Thyroid gland (tissue), 4 donors: ENCODE data around the gene TFPI.

Source experiments
- POLR2A ChIP-seq, 2 donors: fragments of 450-650 bp; IDR thresholded peaks; one replicate each; pipeline ENCODE4 v1.6.1; 2017; ENCODE audit warnings: antibody characterized with exemption in 2 of 2, mild to moderate bottlenecking in 2 of 2, moderate library complexity in 1 of 2
- TF ChIP-seq, protein P1 (sequence below), 6 experiments: fragments of 200-600 bp in 3 of 6; fragments of 450-650 bp in 3 of 6; sonication (generic) in 3 of 6; IDR thresholded peaks; one replicate each; pipeline ENCODE4 v1.5.1; 2016 to 2019; ENCODE audit warnings: antibody characterized with exemption in 6 of 6, mild to moderate bottlenecking in 2 of 6, inconsistent platforms in 1 of 6, moderate library complexity in 1 of 6

DNA sequence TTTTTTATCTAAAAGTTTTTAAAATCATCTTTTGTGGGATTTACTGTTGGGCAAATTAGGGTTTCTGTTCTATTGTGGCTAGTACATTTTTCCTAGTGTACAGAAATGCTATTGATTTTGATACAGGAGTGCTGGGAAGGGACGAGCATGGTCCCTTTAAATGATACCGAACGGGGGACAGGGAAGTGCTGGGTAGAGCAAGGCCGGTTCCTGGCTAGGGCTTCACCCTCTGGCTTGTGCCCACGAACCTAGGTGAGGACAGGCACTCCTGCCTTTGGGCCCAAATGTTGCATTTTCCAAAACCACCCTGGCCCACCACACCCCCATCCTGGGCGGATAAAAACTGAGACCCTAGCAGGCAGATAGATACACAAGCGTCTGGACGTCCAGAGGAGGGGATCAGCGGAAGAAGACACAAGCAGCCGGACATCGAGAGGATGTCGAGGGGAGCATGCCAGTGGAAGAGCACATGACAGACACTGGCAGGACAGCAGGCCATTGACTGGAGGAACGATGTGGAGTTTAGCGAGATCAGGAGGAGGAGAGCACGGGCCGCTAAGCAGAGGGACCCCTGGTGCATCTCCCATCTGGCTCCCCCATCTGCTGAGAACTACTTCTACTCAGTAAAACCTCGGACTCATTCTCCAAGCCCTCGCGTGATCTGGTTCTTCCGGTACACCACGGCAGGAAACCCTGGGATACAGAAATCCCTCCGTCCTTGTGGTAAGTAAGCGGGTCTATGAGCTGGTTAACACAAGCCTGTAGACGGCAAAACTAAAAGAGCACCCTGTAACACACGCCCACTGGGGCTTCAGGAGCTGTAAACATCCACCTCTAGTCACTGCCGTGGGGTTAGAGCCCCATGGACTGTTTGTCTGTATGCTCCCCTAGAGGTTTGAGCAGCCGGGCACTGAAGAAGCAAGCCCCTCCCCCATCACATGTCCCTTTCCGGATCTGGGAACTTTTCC, 92.7 kb downstream of the TFPI start:
- TF ChIP-seq POLR2A (IDR thresholded peaks at IDR 0.05): no peak
- TF ChIP-seq, protein P1, sequence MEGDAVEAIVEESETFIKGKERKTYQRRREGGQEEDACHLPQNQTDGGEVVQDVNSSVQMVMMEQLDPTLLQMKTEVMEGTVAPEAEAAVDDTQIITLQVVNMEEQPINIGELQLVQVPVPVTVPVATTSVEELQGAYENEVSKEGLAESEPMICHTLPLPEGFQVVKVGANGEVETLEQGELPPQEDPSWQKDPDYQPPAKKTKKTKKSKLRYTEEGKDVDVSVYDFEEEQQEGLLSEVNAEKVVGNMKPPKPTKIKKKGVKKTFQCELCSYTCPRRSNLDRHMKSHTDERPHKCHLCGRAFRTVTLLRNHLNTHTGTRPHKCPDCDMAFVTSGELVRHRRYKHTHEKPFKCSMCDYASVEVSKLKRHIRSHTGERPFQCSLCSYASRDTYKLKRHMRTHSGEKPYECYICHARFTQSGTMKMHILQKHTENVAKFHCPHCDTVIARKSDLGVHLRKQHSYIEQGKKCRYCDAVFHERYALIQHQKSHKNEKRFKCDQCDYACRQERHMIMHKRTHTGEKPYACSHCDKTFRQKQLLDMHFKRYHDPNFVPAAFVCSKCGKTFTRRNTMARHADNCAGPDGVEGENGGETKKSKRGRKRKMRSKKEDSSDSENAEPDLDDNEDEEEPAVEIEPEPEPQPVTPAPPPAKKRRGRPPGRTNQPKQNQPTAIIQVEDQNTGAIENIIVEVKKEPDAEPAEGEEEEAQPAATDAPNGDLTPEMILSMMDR (IDR thresholded peaks at IDR 0.05): no peak
